Measurements from ENCODE around the gene CHAF1A.

GRCh38 chr19:4473763-4474513 lies 71.5 kb downstream of the CHAF1A start:
- no peak for TF ChIP-seq CTCF (conservative IDR thresholded peaks at IDR 0.05 in 1 of 2, IDR thresholded peaks at IDR 0.05 in 1 of 2; ENCODE audit: low read depth in 1 of 2, low read length in 2 of 2)
- no peak for TF ChIP-seq EZH2 (IDR thresholded peaks at IDR 0.05; ENCODE audit: low read length, missing control alignments)
